Lower leg skin (tissue), 3 donors: ENCODE measurements around the gene KCNMB1.

Source experiments
- CTCF ChIP-seq, 3 donors: fragments of 450-650 bp; IDR thresholded peaks; one replicate each; pipeline ENCODE4 v1.5.1; 2016; ENCODE audit warnings: antibody characterized with exemption in 3 of 3, mild to moderate bottlenecking in 3 of 3, moderate library complexity in 2 of 3
- POLR2A ChIP-seq, 2 donors: fragments of 450-650 bp; IDR thresholded peaks; one replicate each; pipeline ENCODE4 v1.6.1; 2016 to 2017; ENCODE audit warnings: antibody characterized with exemption in 2 of 2, mild to moderate bottlenecking in 1 of 2, moderate library complexity in 1 of 2

DNA sequence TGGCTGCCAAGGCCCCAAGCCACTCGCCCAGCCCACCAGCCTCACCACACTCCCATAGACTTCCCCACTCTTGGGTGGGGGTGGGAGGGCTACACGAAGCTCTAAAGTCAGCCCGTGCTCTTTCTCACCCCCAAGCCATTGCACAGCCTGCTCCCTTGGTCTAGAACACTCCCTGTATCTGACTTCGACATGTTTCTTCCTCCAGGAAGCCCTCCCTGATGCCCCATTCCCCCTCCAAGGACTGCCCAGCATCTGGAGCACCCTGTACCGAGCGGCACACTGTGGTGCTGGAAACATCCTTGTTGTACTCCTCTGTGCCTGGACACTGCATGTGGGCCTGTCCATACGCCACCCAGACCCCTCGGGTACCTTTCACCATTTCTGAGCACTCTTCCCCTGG is 49.4 kb upstream of the KCNMB1 start:
- TF ChIP-seq CTCF (IDR thresholded peaks at IDR 0.05) (no peak), POLR2A (IDR thresholded peaks at IDR 0.05) (no peak)
